K562 (cell line): ENCODE data around the gene LRRC10. TPM values are rescaled to one million over a fixed set of nuclear protein-coding genes. Genes with fewer than 3 reads are reported as not detected.

Experiments
- EP300 ChIP-seq: IDR thresholded peaks from 2 replicates; pipeline ENCODE4 v1.6.1; 2012; ENCODE audit warnings: low read length, improper control_type of control experiment
- GATAD2A ChIP-seq: fragments of 450-650 bp; IDR thresholded peaks from 2 replicates; pipeline ENCODE4 v1.6.1; 2017
- KLF10 ChIP-seq: fragments of 250-450 bp; sonication (Bioruptor Pico); IDR thresholded peaks from 2 replicates; pipeline ENCODE4 v1.6.1; 2021; ENCODE audit warnings: matching md5 sums
- TAF7 ChIP-seq: fragments of 450-650 bp; IDR thresholded peaks from 2 replicates; pipeline ENCODE4 v1.6.1; 2016; ENCODE audit warnings: missing genetic modification characterization, missing compliant biosample characterization
- polyA plus RNA-seq, 8 experiments: library from polyadenylated mRNA; depleted of rRNA in 4 of 8; stranded (reverse) in 5 of 8; unstranded in 3 of 8; fragments of >200 nt; fragmentation: Nextera tagmentation in 2 of 8; fragmentation: Illumina TruSeq in 1 of 8; extraction: Ambion mirVana in 2 of 8; extraction: Trizol in 1 of 8; gene quantifications; 2 replicates each; pipeline versions ENCODE4 v1.2.1 to v1.2.3, GENCODE V29; 2011 to 2014; ENCODE audit warnings: inconsistent platforms in 1 of 8, missing spikeins in 1 of 8
- total RNA-seq, 7 experiments: library from RNA; depleted of rRNA in 6 of 7; stranded (reverse); fragments of >200 nt in 6 of 7; fragmentation: Illumina TruSeq in 2 of 7; extraction: Trizol in 2 of 7; gene quantifications; 2 replicates each; pipeline versions ENCODE4 v1.2.1 to v1.2.3, GENCODE V29; 2011 to 2021; ENCODE audit warnings: low replicate concordance in 1 of 7
- TF ChIP-seq, protein P1 (sequence below): fragments of 200-600 bp; sonication (generic); IDR thresholded peaks from one replicate; pipeline ENCODE4 v1.6.1; 2012; ENCODE audit warnings: mild to moderate bottlenecking, low read depth, low read length, inconsistent platforms
- TF ChIP-seq, protein P2 (sequence below): sonication (generic); formaldehyde crosslinking; IDR thresholded peaks from 2 replicates; pipeline ENCODE4 v1.8.0; 2022; ENCODE audit warnings: mild to moderate bottlenecking, low read depth, missing genetic modification reagents
- TF ChIP-seq, protein P3 (sequence below): fragments of 450-650 bp; IDR thresholded peaks from 2 replicates; pipeline ENCODE4 v1.7.0; 2016; ENCODE audit warnings: borderline replicate concordance
- TF ChIP-seq, protein P4 (sequence below): fragments of 450-650 bp; formaldehyde crosslinking; IDR thresholded peaks from 2 replicates; pipeline ENCODE4 v1.4.0; 2020; ENCODE audit warnings: mild to moderate bottlenecking, moderate library complexity
- TF ChIP-seq, protein P5 (sequence below): fragments of 250-450 bp; sonication (Bioruptor Pico); IDR thresholded peaks from 2 replicates; pipeline ENCODE4 v1.8.0; 2022; ENCODE audit warnings: inconsistent platforms

Gene LRRC10
- total and polyA plus RNA-seq, 9 of the 15 experiments (the other 6 are each of a cell fraction or from before 2014, with no cell fraction given): 0.09 TPM; not detected in 8

DNA sequence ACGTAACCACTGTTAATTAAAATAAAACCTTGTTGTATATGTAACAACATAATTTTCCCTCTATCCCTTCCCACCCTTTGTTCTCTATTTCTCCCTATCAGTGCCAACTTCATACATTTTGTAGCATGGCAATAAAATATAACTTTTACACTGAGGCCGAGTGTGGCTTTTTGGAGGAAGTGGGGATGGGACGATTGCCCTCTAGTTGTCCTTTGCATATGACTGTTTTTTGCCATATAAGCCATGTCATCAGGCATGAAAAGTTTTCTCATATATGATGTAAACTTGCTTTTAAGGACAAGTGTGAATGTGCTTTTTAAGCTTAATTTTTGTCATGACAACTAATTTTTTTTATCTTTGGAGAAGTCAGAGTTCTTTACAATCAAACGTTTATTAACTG, 31.7 kb downstream of the LRRC10 start (continued):
- TF ChIP-seq, protein P1, sequence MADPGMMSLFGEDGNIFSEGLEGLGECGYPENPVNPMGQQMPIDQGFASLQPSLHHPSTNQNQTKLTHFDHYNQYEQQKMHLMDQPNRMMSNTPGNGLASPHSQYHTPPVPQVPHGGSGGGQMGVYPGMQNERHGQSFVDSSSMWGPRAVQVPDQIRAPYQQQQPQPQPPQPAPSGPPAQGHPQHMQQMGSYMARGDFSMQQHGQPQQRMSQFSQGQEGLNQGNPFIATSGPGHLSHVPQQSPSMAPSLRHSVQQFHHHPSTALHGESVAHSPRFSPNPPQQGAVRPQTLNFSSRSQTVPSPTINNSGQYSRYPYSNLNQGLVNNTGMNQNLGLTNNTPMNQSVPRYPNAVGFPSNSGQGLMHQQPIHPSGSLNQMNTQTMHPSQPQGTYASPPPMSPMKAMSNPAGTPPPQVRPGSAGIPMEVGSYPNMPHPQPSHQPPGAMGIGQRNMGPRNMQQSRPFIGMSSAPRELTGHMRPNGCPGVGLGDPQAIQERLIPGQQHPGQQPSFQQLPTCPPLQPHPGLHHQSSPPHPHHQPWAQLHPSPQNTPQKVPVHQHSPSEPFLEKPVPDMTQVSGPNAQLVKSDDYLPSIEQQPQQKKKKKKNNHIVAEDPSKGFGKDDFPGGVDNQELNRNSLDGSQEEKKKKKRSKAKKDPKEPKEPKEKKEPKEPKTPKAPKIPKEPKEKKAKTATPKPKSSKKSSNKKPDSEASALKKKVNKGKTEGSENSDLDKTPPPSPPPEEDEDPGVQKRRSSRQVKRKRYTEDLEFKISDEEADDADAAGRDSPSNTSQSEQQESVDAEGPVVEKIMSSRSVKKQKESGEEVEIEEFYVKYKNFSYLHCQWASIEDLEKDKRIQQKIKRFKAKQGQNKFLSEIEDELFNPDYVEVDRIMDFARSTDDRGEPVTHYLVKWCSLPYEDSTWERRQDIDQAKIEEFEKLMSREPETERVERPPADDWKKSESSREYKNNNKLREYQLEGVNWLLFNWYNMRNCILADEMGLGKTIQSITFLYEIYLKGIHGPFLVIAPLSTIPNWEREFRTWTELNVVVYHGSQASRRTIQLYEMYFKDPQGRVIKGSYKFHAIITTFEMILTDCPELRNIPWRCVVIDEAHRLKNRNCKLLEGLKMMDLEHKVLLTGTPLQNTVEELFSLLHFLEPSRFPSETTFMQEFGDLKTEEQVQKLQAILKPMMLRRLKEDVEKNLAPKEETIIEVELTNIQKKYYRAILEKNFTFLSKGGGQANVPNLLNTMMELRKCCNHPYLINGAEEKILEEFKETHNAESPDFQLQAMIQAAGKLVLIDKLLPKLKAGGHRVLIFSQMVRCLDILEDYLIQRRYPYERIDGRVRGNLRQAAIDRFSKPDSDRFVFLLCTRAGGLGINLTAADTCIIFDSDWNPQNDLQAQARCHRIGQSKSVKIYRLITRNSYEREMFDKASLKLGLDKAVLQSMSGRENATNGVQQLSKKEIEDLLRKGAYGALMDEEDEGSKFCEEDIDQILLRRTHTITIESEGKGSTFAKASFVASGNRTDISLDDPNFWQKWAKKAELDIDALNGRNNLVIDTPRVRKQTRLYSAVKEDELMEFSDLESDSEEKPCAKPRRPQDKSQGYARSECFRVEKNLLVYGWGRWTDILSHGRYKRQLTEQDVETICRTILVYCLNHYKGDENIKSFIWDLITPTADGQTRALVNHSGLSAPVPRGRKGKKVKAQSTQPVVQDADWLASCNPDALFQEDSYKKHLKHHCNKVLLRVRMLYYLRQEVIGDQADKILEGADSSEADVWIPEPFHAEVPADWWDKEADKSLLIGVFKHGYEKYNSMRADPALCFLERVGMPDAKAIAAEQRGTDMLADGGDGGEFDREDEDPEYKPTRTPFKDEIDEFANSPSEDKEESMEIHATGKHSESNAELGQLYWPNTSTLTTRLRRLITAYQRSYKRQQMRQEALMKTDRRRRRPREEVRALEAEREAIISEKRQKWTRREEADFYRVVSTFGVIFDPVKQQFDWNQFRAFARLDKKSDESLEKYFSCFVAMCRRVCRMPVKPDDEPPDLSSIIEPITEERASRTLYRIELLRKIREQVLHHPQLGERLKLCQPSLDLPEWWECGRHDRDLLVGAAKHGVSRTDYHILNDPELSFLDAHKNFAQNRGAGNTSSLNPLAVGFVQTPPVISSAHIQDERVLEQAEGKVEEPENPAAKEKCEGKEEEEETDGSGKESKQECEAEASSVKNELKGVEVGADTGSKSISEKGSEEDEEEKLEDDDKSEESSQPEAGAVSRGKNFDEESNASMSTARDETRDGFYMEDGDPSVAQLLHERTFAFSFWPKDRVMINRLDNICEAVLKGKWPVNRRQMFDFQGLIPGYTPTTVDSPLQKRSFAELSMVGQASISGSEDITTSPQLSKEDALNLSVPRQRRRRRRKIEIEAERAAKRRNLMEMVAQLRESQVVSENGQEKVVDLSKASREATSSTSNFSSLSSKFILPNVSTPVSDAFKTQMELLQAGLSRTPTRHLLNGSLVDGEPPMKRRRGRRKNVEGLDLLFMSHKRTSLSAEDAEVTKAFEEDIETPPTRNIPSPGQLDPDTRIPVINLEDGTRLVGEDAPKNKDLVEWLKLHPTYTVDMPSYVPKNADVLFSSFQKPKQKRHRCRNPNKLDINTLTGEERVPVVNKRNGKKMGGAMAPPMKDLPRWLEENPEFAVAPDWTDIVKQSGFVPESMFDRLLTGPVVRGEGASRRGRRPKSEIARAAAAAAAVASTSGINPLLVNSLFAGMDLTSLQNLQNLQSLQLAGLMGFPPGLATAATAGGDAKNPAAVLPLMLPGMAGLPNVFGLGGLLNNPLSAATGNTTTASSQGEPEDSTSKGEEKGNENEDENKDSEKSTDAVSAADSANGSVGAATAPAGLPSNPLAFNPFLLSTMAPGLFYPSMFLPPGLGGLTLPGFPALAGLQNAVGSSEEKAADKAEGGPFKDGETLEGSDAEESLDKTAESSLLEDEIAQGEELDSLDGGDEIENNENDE: no peak
- TF ChIP-seq TAF7 (tag): no peak
- TF ChIP-seq, protein P2, sequence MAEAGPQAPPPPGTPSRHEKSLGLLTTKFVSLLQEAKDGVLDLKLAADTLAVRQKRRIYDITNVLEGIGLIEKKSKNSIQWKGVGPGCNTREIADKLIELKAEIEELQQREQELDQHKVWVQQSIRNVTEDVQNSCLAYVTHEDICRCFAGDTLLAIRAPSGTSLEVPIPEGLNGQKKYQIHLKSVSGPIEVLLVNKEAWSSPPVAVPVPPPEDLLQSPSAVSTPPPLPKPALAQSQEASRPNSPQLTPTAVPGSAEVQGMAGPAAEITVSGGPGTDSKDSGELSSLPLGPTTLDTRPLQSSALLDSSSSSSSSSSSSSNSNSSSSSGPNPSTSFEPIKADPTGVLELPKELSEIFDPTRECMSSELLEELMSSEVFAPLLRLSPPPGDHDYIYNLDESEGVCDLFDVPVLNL (CRISPR knock-in tag): no peak
- no peak for TF ChIP-seq EP300
- TF ChIP-seq KLF10 (CRISPR knock-in tag): no peak
- TF ChIP-seq, protein P3, sequence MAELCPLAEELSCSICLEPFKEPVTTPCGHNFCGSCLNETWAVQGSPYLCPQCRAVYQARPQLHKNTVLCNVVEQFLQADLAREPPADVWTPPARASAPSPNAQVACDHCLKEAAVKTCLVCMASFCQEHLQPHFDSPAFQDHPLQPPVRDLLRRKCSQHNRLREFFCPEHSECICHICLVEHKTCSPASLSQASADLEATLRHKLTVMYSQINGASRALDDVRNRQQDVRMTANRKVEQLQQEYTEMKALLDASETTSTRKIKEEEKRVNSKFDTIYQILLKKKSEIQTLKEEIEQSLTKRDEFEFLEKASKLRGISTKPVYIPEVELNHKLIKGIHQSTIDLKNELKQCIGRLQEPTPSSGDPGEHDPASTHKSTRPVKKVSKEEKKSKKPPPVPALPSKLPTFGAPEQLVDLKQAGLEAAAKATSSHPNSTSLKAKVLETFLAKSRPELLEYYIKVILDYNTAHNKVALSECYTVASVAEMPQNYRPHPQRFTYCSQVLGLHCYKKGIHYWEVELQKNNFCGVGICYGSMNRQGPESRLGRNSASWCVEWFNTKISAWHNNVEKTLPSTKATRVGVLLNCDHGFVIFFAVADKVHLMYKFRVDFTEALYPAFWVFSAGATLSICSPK: no peak
- TF ChIP-seq GATAD2A: no peak
- TF ChIP-seq, protein P4, sequence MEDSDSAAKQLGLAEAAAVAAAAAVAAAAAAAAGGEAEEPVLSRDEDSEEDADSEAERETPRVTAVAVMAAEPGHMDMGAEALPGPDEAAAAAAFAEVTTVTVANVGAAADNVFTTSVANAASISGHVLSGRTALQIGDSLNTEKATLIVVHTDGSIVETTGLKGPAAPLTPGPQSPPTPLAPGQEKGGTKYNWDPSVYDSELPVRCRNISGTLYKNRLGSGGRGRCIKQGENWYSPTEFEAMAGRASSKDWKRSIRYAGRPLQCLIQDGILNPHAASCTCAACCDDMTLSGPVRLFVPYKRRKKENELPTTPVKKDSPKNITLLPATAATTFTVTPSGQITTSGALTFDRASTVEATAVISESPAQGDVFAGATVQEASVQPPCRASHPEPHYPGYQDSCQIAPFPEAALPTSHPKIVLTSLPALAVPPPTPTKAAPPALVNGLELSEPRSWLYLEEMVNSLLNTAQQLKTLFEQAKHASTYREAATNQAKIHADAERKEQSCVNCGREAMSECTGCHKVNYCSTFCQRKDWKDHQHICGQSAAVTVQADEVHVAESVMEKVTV: no peak
- TF ChIP-seq, protein P5, sequence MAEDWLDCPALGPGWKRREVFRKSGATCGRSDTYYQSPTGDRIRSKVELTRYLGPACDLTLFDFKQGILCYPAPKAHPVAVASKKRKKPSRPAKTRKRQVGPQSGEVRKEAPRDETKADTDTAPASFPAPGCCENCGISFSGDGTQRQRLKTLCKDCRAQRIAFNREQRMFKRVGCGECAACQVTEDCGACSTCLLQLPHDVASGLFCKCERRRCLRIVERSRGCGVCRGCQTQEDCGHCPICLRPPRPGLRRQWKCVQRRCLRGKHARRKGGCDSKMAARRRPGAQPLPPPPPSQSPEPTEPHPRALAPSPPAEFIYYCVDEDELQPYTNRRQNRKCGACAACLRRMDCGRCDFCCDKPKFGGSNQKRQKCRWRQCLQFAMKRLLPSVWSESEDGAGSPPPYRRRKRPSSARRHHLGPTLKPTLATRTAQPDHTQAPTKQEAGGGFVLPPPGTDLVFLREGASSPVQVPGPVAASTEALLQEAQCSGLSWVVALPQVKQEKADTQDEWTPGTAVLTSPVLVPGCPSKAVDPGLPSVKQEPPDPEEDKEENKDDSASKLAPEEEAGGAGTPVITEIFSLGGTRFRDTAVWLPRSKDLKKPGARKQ: no peak
